Smooth muscle cell (in vitro differentiated cells): ENCODE measurements around the gene BCAM. TPM values are rescaled to one million over a fixed set of nuclear protein-coding genes. Genes with fewer than 3 reads are reported as not detected.

Experiments
- DNase-seq: peaks from one replicate; lab custom pipeline; 2025; ENCODE audit not compliant: unreplicated experiment; lab: John Stamatoyannopoulos, UW
- H2AFZ ChIP-seq: fragments of 200-600 bp; sonication (generic); 2 replicates; pipeline ENCODE4 v1.6.0; 2016; ENCODE audit warnings: antibody characterized with exemption, low read depth, mild to moderate bottlenecking
- H3F3A ChIP-seq: fragments of 200-600 bp; sonication (generic); 2 replicates; pipeline ENCODE4 v1.6.0; 2017; ENCODE audit warnings: antibody characterized with exemption, low read depth
- H3K27ac ChIP-seq: fragments of 200-600 bp; sonication (generic); 2 replicates; pipeline ENCODE4 v1.5.1; 2016; ENCODE audit warnings: low read depth, mild to moderate bottlenecking
- H3K27me3 ChIP-seq: fragments of 200-600 bp; sonication (generic); 2 replicates; pipeline ENCODE4 v1.6.1; 2016; ENCODE audit warnings: low read depth, mild to moderate bottlenecking
- H3K36me3 ChIP-seq: fragments of 200-600 bp; sonication (generic); 2 replicates; pipeline ENCODE4 v1.5.1; 2016; ENCODE audit warnings: low read depth
- H3K4me1 ChIP-seq: fragments of 200-600 bp; sonication (generic); 2 replicates; pipeline ENCODE4 v1.5.1; 2016; ENCODE audit warnings: low read depth
- H3K4me2 ChIP-seq: fragments of 200-600 bp; sonication (generic); 2 replicates; pipeline ENCODE4 v1.6.0; 2016; ENCODE audit warnings: mild to moderate bottlenecking
- H3K4me3 ChIP-seq: fragments of 200-600 bp; sonication (generic); 2 replicates; pipeline ENCODE4 v1.5.1; 2016; ENCODE audit warnings: mild to moderate bottlenecking
- H3K79me2 ChIP-seq: fragments of 200-600 bp; sonication (generic); 2 replicates; pipeline ENCODE4 v1.6.0; 2016; ENCODE audit warnings: low read depth, mild to moderate bottlenecking
- H3K9ac ChIP-seq: fragments of 200-600 bp; sonication (generic); 2 replicates; pipeline ENCODE4 v1.6.0; 2016; ENCODE audit warnings: low read depth
- H3K9me3 ChIP-seq: fragments of 200-600 bp; sonication (generic); replicated peaks from 2 replicates; pipeline ENCODE4 v1.5.1; 2016; ENCODE audit warnings: low read depth
- H4K20me1 ChIP-seq: fragments of 200-600 bp; sonication (generic); 2 replicates; pipeline ENCODE4 v1.6.0; 2016; ENCODE audit warnings: low read depth
- WGBS: methylation state at CpG from one replicate; pipeline ENCODE4 v1.1.7; 2016; ENCODE audit warnings: low lambda C conversion rate; 5-methylcytosine and 5-hydroxymethylcytosine counted together
- polyA plus RNA-seq: library from polyadenylated mRNA; unstranded; fragments of >200 nt; fragmentation: Nextera tagmentation; extraction: Ambion mirVana; gene quantifications from 2 replicates; pipeline ENCODE4 v1.2.1, GENCODE V29; 2016
- small RNA-seq: library from RNA; depleted of rRNA; stranded (forward); fragments of <200 nt; gene quantifications from one replicate; pipeline ENCODE3, GENCODE V24; 2014
- total RNA-seq: library from RNA; depleted of rRNA; stranded (reverse); fragments of >200 nt; gene quantifications from 2 replicates; pipeline ENCODE4 v1.2.3, GENCODE V29; 2014
- TF ChIP-seq, protein P1 (sequence below): fragments of 200-600 bp; sonication (generic); IDR thresholded peaks from 2 replicates; pipeline ENCODE4 v1.5.1; 2017; ENCODE audit warnings: borderline replicate concordance, mild to moderate bottlenecking, antibody characterized with exemption; ENCODE audit not compliant: insufficient read depth, poor library complexity, severe bottlenecking

BCAM gene
- total and polyA plus RNA-seq, 2 experiments from 2014 or later: 1.5 to 5.0 TPM

DNA sequence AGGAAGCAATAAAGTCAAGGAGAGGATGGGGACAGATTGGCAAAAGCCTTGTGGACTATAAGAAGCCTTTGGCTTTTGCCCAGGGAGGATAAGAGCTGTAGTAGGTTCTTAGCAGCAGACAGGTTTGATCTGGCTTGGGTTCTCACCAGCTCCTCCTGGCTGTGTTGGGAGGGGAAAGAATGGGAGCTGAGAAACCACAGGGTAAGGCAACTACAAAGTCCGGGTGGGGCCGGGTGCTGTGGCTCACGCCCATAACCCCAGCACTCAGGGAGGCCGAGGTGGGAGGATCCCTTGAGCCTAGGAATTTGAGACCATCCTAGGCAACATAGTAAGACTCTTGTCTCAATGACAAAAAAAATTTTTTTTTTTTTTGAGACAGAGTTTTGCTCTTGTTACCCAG is 57.8 kb downstream of the BCAM start:
- Histone ChIP-seq H3K27ac (no peak overlapping the region), H4K20me1 (peaks cover 72% of the 10 kb centered on the region), H3K9ac (no peak overlapping the region), H3K27me3 (no peaks in the 10 kb centered on the region), H2AFZ (no peak overlapping the region), H3F3A (no peaks in the 10 kb centered on the region), H3K36me3 (no peaks in the 10 kb centered on the region), H3K79me2 (peaks cover 60% of the 10 kb centered on the region), H3K4me3 (no peak overlapping the region), H3K9me3 (no peaks in the 10 kb centered on the region), H3K4me2 (no peak overlapping the region), H3K4me1 (no peaks in the 10 kb centered on the region)
- DNase-seq: no peak
- TF ChIP-seq, protein P1, sequence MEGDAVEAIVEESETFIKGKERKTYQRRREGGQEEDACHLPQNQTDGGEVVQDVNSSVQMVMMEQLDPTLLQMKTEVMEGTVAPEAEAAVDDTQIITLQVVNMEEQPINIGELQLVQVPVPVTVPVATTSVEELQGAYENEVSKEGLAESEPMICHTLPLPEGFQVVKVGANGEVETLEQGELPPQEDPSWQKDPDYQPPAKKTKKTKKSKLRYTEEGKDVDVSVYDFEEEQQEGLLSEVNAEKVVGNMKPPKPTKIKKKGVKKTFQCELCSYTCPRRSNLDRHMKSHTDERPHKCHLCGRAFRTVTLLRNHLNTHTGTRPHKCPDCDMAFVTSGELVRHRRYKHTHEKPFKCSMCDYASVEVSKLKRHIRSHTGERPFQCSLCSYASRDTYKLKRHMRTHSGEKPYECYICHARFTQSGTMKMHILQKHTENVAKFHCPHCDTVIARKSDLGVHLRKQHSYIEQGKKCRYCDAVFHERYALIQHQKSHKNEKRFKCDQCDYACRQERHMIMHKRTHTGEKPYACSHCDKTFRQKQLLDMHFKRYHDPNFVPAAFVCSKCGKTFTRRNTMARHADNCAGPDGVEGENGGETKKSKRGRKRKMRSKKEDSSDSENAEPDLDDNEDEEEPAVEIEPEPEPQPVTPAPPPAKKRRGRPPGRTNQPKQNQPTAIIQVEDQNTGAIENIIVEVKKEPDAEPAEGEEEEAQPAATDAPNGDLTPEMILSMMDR: no peak
- WGBS: 95% methylated on average over 4 of the region's 4 CpGs

DNA sequence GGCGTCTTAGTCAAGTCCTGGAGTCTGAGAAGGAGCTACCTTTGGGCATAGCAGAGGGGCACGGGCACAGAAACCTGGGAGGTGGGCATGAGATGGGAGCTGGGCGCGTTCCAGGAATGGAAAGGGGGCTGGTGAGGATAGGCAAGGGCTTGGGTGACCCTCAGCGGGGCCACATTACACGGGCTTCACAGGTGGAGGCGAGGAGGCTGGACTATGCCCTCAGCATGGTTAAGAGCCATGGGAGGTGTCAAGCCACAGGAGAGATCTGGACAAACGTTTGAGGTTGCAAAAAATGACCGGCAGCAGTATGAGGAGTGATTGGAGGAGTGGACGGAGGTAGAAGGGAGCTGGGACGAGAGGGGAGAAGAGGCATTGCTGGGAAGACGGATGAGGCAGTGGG is 58.7 kb downstream of the BCAM start:
- Histone ChIP-seq H3K9me3 (no peaks in the 10 kb centered on the region), H4K20me1 (peaks cover 71% of the 10 kb centered on the region), H3K27me3 (no peaks in the 10 kb centered on the region), H3K4me3 (no peak overlapping the region), H3K27ac (no peak overlapping the region), H3F3A (no peaks in the 10 kb centered on the region), H3K79me2 (peaks cover 55% of the 10 kb centered on the region), H3K36me3 (peaks cover 5% of the 10 kb centered on the region), H3K4me1 (no peaks in the 10 kb centered on the region), H3K4me2 (no peak overlapping the region), H2AFZ (no peak overlapping the region), H3K9ac (no peak overlapping the region)
- WGBS: 97% methylated on average over 12 of the region's 12 CpGs
- TF ChIP-seq, protein P1: no peak
- no peak for DNase-seq

DNA sequence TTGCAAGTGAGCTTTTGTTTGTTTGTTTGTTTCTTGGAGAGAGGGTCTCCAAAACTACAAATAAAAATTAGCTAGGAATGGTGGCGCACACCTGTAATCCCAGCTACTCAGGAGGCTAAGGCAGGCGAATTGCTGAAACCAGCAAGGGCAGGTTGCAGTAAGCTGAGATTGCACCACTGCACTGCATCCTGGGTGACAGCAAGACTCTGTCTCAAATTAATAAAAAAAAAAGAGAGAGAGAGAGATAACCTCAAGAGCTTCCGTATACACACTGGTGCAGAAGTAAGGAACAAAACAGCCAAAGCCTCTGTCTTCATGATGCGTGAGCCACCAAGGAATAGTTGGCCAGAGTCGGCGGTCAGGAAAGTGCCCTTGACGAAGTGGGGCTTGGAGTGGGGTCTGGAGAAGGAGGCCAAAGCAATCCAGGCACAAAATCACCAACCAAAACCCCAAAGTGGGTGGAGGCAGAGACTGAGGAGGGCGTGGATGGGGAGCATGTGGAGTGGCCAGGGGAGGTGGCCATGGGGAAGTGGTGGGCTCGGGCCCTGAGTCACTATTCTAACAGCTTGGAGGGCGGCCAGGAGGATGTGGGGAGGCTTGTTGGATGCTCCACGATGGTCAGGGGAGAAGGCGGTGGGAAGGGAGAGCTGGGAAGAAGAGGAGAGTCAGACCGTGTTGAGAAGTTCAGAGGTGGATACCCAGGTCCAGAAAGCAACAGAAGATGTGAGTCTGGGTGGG is 61.0 kb downstream of the BCAM start:
- peak overlapping the region; percentile 43 for H3K27ac ChIP-seq

More for the DNA sequence above, 61.0 kb downstream of the BCAM start:
- peaks cover 8% of the 10 kb centered on the region for H3F3A ChIP-seq
- no peak overlapping the region for H3K4me3 ChIP-seq
- H3K9ac ChIP-seq: no peak overlapping the region
- TF ChIP-seq, protein P1: no peak
- no peaks in the 10 kb centered on the region for H3K4me1 ChIP-seq
- 88% methylated on average over 13 of the region's 13 CpGs for WGBS
- H2AFZ ChIP-seq: no peak overlapping the region
- DNase-seq: no peak
- peaks cover 36% of the 10 kb centered on the region for H3K79me2 ChIP-seq
- H4K20me1 ChIP-seq: peaks cover 63% of the 10 kb centered on the region
- no peak overlapping the region for H3K4me2 ChIP-seq
- no peaks in the 10 kb centered on the region for H3K9me3 ChIP-seq
- H3K36me3 ChIP-seq: peaks cover 5% of the 10 kb centered on the region
- H3K27me3 ChIP-seq: no peaks in the 10 kb centered on the region

Small RNA genes within 50 kb of the gene (small RNA-seq; reads per million reads assigned to genes)
- not detected for gene RF00156

Other genes with a start within 250 kb of the BCAM start
- not detected in 2 replicates for gene IGSF23, start 195.5 kb upstream of the BCAM start, total RNA-seq
- not detected in 2 replicates for gene IGSF23, start 195.5 kb upstream of the BCAM start, polyA plus RNA-seq
- gene PVR, start 165.2 kb upstream of the BCAM start, total RNA-seq: 23.5 and 25.4 TPM in 2 replicates
- 28.5 and 35.0 TPM in 2 replicates for gene PVR, start 165.2 kb upstream of the BCAM start, polyA plus RNA-seq
- 0.81 and 1.5 TPM in 2 replicates for gene CEACAM19, start 137.6 kb upstream of the BCAM start, total RNA-seq
- gene CEACAM19, start 137.6 kb upstream of the BCAM start, polyA plus RNA-seq: 0.88 and 2.4 TPM in 2 replicates
- not detected in 2 replicates for gene CEACAM16, start 110.0 kb upstream of the BCAM start, total RNA-seq
- not detected in 2 replicates for gene CEACAM16, start 110.0 kb upstream of the BCAM start, polyA plus RNA-seq
- gene BCL3, start 60.4 kb upstream of the BCAM start, total RNA-seq: 8.1 and 12.2 TPM in 2 replicates
- gene BCL3, start 60.4 kb upstream of the BCAM start, polyA plus RNA-seq: 52.8 and 54.0 TPM in 2 replicates
- 0.40 and 0.90 TPM in 2 replicates for gene CBLC, start 31.2 kb upstream of the BCAM start, total RNA-seq
- 0.87 and 2.3 TPM in 2 replicates for gene CBLC, start 31.2 kb upstream of the BCAM start, polyA plus RNA-seq
- 91.5 and 94.6 TPM in 2 replicates for gene NECTIN2, start 37.2 kb downstream of the BCAM start, total RNA-seq
- 160 and 164 TPM in 2 replicates for gene NECTIN2, start 37.2 kb downstream of the BCAM start, polyA plus RNA-seq
- 38.7 and 96.0 TPM in 2 replicates for gene TOMM40, start 82.2 kb downstream of the BCAM start, total RNA-seq
- gene TOMM40, start 82.2 kb downstream of the BCAM start, polyA plus RNA-seq: 65.0 and 69.7 TPM in 2 replicates
- gene APOE, start 96.7 kb downstream of the BCAM start, total RNA-seq: 228 and 237 TPM in 2 replicates
- 329 and 458 TPM in 2 replicates for gene APOE, start 96.7 kb downstream of the BCAM start, polyA plus RNA-seq
- 8.0 and 28.4 TPM in 2 replicates for gene APOC1, start 105.5 kb downstream of the BCAM start, total RNA-seq
- 28.6 and 31.5 TPM in 2 replicates for gene APOC1, start 105.5 kb downstream of the BCAM start, polyA plus RNA-seq
- not detected in 2 replicates for gene APOC4, start 133.1 kb downstream of the BCAM start, total RNA-seq
- gene APOC4, start 133.1 kb downstream of the BCAM start, polyA plus RNA-seq: not detected in 2 replicates
- gene APOC2, start 136.9 kb downstream of the BCAM start, total RNA-seq: 0.40 TPM in 1 of 2 replicates, not detected in the other
- gene APOC2, start 136.9 kb downstream of the BCAM start, polyA plus RNA-seq: 0.29 and 0.61 TPM in 2 replicates
- 30.7 and 41.9 TPM in 2 replicates for gene CLPTM1, start 146.3 kb downstream of the BCAM start, total RNA-seq
- 62.1 and 79.3 TPM in 2 replicates for gene CLPTM1, start 146.3 kb downstream of the BCAM start, polyA plus RNA-seq
- gene RELB, start 192.4 kb downstream of the BCAM start, total RNA-seq: 10.4 and 11.2 TPM in 2 replicates
- gene RELB, start 192.4 kb downstream of the BCAM start, polyA plus RNA-seq: 27.1 and 31.3 TPM in 2 replicates
- gene CLASRP, start 229.9 kb downstream of the BCAM start, total RNA-seq: 34.6 and 54.0 TPM in 2 replicates
- gene CLASRP, start 229.9 kb downstream of the BCAM start, polyA plus RNA-seq: 24.3 and 34.3 TPM in 2 replicates